Tibial artery (tissue), 4 donors: ENCODE data around the gene RNF14.

ENCODE experiments used
- DNase-seq, 2 donors: peaks; one replicate each; pipeline ENCODE4 v3.0.0-alpha.2; 2019
- H3K27ac ChIP-seq, 2 donors: fragments of 200-600 bp; sonication (generic) in 1 of 2; 1 replicate in 1 of 2; 2 replicates in 1 of 2; pipeline ENCODE4 v1.5.1; 2018 to 2019; ENCODE audit warnings: mild to moderate bottlenecking in 1 of 2
- H3K27me3 ChIP-seq, 2 donors: fragments of 200-600 bp; sonication (generic) in 1 of 2; one replicate each; pipeline versions ENCODE4 v1.5.1 to v1.6.0; 2016 to 2019
- H3K36me3 ChIP-seq, 3 donors: fragments of 200-600 bp; sonication (generic) in 2 of 3; one replicate each; pipeline ENCODE4 v1.5.1; 2016 to 2019; ENCODE audit warnings: mild to moderate bottlenecking in 2 of 3
- H3K4me1 ChIP-seq, 4 donors: fragments of 200-600 bp; sonication (generic) in 2 of 4; 1 replicate in 3 of 4; 2 replicates in 1 of 4; pipeline ENCODE4 v1.5.1; 2016 to 2019
- H3K4me3 ChIP-seq, 2 donors: fragments of 200-600 bp; sonication (generic) in 1 of 2; 1 replicate in 1 of 2; 2 replicates in 1 of 2; pipeline ENCODE4 v1.5.1; 2018 to 2019; ENCODE audit warnings: mild to moderate bottlenecking in 2 of 2
- H3K9me3 ChIP-seq, 3 donors: fragments of 200-600 bp; sonication (generic) in 1 of 3; one replicate each; pipeline ENCODE4 v1.5.1; 2016 to 2019
- CTCF ChIP-seq, 2 experiments: fragments of 200-600 bp in 1 of 2; fragments of 450-650 bp in 1 of 2; IDR thresholded peaks; one replicate each; pipeline ENCODE4 v1.5.1; 2017 to 2019; ENCODE audit warnings: antibody characterized with exemption in 2 of 2, mild to moderate bottlenecking in 1 of 2, moderate library complexity in 1 of 2
- intact Hi-C: fragments of 100-400 bp; cut with DNase I; formaldehyde crosslinking; loops from one replicate; pipeline ENCODE4 v1.15.0; 2023; ENCODE audit warnings: low total_unique reads

The RNF14 gene

GRCh38 chr5:141957367-141957996, 11.4 kb upstream of the RNF14 start:
- no peaks in the 10 kb centered on the region for H3K27me3 ChIP-seq
- DNase-seq = no peak
- H3K4me3 ChIP-seq = no peak overlapping the region
- H3K27ac ChIP-seq = no peak overlapping the region
- intact Hi-C loops = loop anchor here (5.0 to 10.0 kb wide), 2 partner anchors 53 to 75 kb away; no protein-coding TSS in a partner anchor
- H3K9me3 ChIP-seq = no peaks in the 10 kb centered on the region
- H3K4me1 ChIP-seq = no peaks in the 10 kb centered on the region
- H3K36me3 ChIP-seq = peaks cover 0 to 7% (median 0%) of the 10 kb centered on the region in 3 donors
- no peak for TF ChIP-seq CTCF (IDR thresholded peaks at IDR 0.05)

- Histone ChIP-seq H3K4me1 (no peaks in the 10 kb centered on the region), H3K9me3 (no peaks in the 10 kb centered on the region), H3K27ac (no peak within 1 kb of the TSS), H3K36me3 (peaks cover 0 to 7% (median 0%) of the 10 kb centered on the region in 3 donors), H3K4me3 (no peak within 1 kb of the TSS), H3K27me3 (no peaks in the 10 kb centered on the region)
- intact Hi-C loops = loop anchor here (5.0 to 10.0 kb wide), 2 partner anchors 53 to 76 kb away; no protein-coding TSS in a partner anchor
- no peak for TF ChIP-seq CTCF (IDR thresholded peaks at IDR 0.05)
- no peak for DNase-seq
These were observed 10.8 kb upstream of the RNF14 start, which contains the start of gene PCDH12 for GRCh38 chr5:141958113-141958512. PCDH12 (minus strand) TSS chr5:141958202; CDS start chr5:141957851, 351 bp downstream.

GRCh38 chr5:141958546-141959172, 10.2 kb upstream of the RNF14 start:
- intact Hi-C loops = loop anchor here (5.0 to 10.0 kb wide), 2 partner anchors 54 to 76 kb away; no protein-coding TSS in a partner anchor
- H3K36me3 ChIP-seq = peaks cover 0 to 7% (median 0%) of the 10 kb centered on the region in 3 donors
- TF ChIP-seq CTCF (IDR thresholded peaks at IDR 0.05) = no peak
- no peaks in the 10 kb centered on the region for H3K27me3 ChIP-seq
- no peak for DNase-seq
- H3K27ac ChIP-seq = no peak overlapping the region
- no peaks in the 10 kb centered on the region for H3K9me3 ChIP-seq
- no peak overlapping the region for H3K4me3 ChIP-seq
- H3K4me1 ChIP-seq = no peaks in the 10 kb centered on the region

GRCh38 chr5:141960018-141960417, 8.9 kb upstream of the RNF14 start:
- Histone ChIP-seq H3K27ac (no peak overlapping the region), H3K4me1 (no peaks in the 10 kb centered on the region), H3K4me3 (no peak overlapping the region), H3K9me3 (no peaks in the 10 kb centered on the region), H3K36me3 (peaks cover 0 to 7% (median 0%) of the 10 kb centered on the region in 3 donors), H3K27me3 (no peaks in the 10 kb centered on the region)
- peak in 1 of 2 experiments; percentile 6 for TF ChIP-seq CTCF (IDR thresholded peaks at IDR 0.05)
- intact Hi-C loops = loop anchor here (2.0 kb wide), 1 partner anchor 267 kb away; no protein-coding TSS in a partner anchor
- no peak for DNase-seq

GRCh38 chr5:141960449-141961323, 8.2 kb upstream of the RNF14 start:
- intact Hi-C loops = loop anchor here (2.0 kb wide), 1 partner anchor 268 kb away; no protein-coding TSS in a partner anchor
- no peaks in the 10 kb centered on the region for H3K27me3 ChIP-seq
- no peaks in the 10 kb centered on the region for H3K9me3 ChIP-seq
- H3K4me3 ChIP-seq = no peak overlapping the region
- peak; percentile 85 to 92 for DNase-seq
- peak; percentile 79 to 90 for TF ChIP-seq CTCF (IDR thresholded peaks at IDR 0.05)
- H3K36me3 ChIP-seq = peaks cover 0 to 5% (median 0%) of the 10 kb centered on the region in 3 donors
- no peak overlapping the region for H3K27ac ChIP-seq
- no peaks in the 10 kb centered on the region for H3K4me1 ChIP-seq
